Measurements from ENCODE around the gene QDPR.

Gene QDPR

GRCh38 chr4:17482716-17483115, 29.2 kb downstream of the QDPR start:
- H3K27ac ChIP-seq (ENCODE audit: low read length), result no peak overlapping the region
- no peak overlapping the region for H3K4me3 ChIP-seq (ENCODE audit: low read length)
- no peaks in the 10 kb centered on the region for H3K27me3 ChIP-seq (ENCODE audit: control insufficient read depth, insufficient read depth, low read length)
- peaks cover 9% of the 10 kb centered on the region for H3K36me3 ChIP-seq (ENCODE audit: control insufficient read depth, low read depth, low read length)
- H3K9ac ChIP-seq (ENCODE audit: low read length), result no peak overlapping the region
- no peaks in the 10 kb centered on the region for H3K4me1 ChIP-seq (ENCODE audit: control insufficient read depth, low read depth, low read length)
- H3K9me3 ChIP-seq (ENCODE audit: control insufficient read depth, low read depth, low read length), result no peaks in the 10 kb centered on the region

DNA sequence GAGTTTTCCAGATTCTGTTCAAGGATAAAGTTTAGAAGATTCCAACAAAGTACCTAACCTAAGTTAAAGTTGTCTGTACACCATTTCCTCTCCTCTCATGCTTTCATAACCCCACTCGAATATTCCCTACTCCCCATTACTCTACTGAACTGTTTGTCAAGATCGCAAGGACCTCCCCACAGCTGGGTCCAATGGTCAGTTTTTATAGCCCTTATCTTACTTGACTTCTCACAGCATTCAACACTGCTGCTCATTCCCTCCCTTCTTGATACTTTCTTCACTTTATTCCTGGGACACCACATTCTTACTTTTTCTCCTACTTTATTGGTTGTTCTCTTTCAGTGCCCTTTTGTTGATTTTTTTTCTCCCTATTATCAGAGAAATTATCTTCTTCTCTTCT, 30.9 kb downstream of the QDPR start:
- no peaks in the 10 kb centered on the region for H3K27me3 ChIP-seq (ENCODE audit: control insufficient read depth, insufficient read depth, low read length)
- no peaks in the 10 kb centered on the region for H3K36me3 ChIP-seq (ENCODE audit: control insufficient read depth, low read depth, low read length)
- H3K4me1 ChIP-seq (ENCODE audit: control insufficient read depth, low read depth, low read length), result no peaks in the 10 kb centered on the region
- H3K9ac ChIP-seq (ENCODE audit: low read length), result no peak overlapping the region
- no peak overlapping the region for H3K27ac ChIP-seq (ENCODE audit: low read length)
- no peak overlapping the region for H3K4me3 ChIP-seq (ENCODE audit: low read length)
- H3K9me3 ChIP-seq (ENCODE audit: control insufficient read depth, low read depth, low read length), result no peaks in the 10 kb centered on the region

GRCh38 chr4:17480210-17480927, 31.5 kb downstream of the QDPR start:
- Histone ChIP-seq H3K27ac (ENCODE audit: low read length) (no peak overlapping the region), H3K27me3 (ENCODE audit: control insufficient read depth, insufficient read depth, low read length) (no peaks in the 10 kb centered on the region), H3K9me3 (ENCODE audit: control insufficient read depth, low read depth, low read length) (no peaks in the 10 kb centered on the region), H3K4me1 (ENCODE audit: control insufficient read depth, low read depth, low read length) (no peaks in the 10 kb centered on the region), H3K4me3 (ENCODE audit: low read length) (no peak overlapping the region), H3K9ac (ENCODE audit: low read length) (no peak overlapping the region), H3K36me3 (ENCODE audit: control insufficient read depth, low read depth, low read length) (no peaks in the 10 kb centered on the region)

GRCh38 chr4:17477774-17478472, 34.0 kb downstream of the QDPR start:
- Histone ChIP-seq H3K27ac (ENCODE audit: low read length) (no peak overlapping the region), H3K9me3 (ENCODE audit: control insufficient read depth, low read depth, low read length) (no peaks in the 10 kb centered on the region)

DNA sequence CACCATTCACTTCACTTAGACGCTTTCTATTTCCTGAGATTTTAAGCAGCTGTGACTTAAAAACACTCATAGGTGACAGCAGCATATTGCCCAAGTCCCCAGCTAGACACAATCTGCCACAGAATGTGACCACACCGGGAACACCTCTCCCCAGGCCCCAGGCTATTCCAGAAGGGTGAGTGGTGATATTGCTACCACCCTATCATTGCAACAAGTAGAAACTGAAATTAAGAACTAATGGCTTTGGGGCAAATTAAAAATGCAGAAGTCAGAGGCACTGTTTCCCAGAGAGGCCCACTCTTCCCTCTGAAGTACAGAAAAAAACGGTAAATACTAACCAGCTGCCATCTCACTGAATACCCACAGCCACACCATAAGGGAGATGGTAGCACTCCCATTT, 35.0 kb downstream of the QDPR start:
- Histone ChIP-seq H3K9me3 (ENCODE audit: control insufficient read depth, low read depth, low read length) (no peaks in the 10 kb centered on the region), H3K4me3 (ENCODE audit: low read length) (no peak overlapping the region), H3K27me3 (ENCODE audit: control insufficient read depth, insufficient read depth, low read length) (no peaks in the 10 kb centered on the region), H3K4me1 (ENCODE audit: control insufficient read depth, low read depth, low read length) (no peaks in the 10 kb centered on the region), H3K9ac (ENCODE audit: low read length) (no peak overlapping the region), H3K36me3 (ENCODE audit: control insufficient read depth, low read depth, low read length) (no peaks in the 10 kb centered on the region), H3K27ac (ENCODE audit: low read length) (no peak overlapping the region)

More at GRCh38 chr4:17477774-17478472, 34.0 kb downstream of the QDPR start:
- Histone ChIP-seq H3K9ac (ENCODE audit: low read length) (no peak overlapping the region), H3K4me3 (ENCODE audit: low read length) (no peak overlapping the region), H3K4me1 (ENCODE audit: control insufficient read depth, low read depth, low read length) (no peaks in the 10 kb centered on the region), H3K27me3 (ENCODE audit: control insufficient read depth, insufficient read depth, low read length) (no peaks in the 10 kb centered on the region), H3K36me3 (ENCODE audit: control insufficient read depth, low read depth, low read length) (no peaks in the 10 kb centered on the region)

- Histone ChIP-seq H3K27me3 (ENCODE audit: control insufficient read depth, insufficient read depth, low read length) (no peaks in the 10 kb centered on the region), H3K4me3 (ENCODE audit: low read length) (no peak overlapping the region), H3K4me1 (ENCODE audit: control insufficient read depth, low read depth, low read length) (no peaks in the 10 kb centered on the region), H3K27ac (ENCODE audit: low read length) (no peak overlapping the region), H3K9ac (ENCODE audit: low read length) (no peak overlapping the region), H3K9me3 (ENCODE audit: control insufficient read depth, low read depth, low read length) (no peaks in the 10 kb centered on the region), H3K36me3 (ENCODE audit: control insufficient read depth, low read depth, low read length) (no peaks in the 10 kb centered on the region)
Observed at GRCh38 chr4:17475481-17475880, 36.4 kb downstream of the QDPR start.

GRCh38 chr4:17469931-17470674, 41.8 kb downstream of the QDPR start:
- no peak overlapping the region for H3K4me3 ChIP-seq (ENCODE audit: low read length)
- no peaks in the 10 kb centered on the region for H3K36me3 ChIP-seq (ENCODE audit: control insufficient read depth, low read depth, low read length)
- no peak overlapping the region for H3K9ac ChIP-seq (ENCODE audit: low read length)
- H3K27me3 ChIP-seq (ENCODE audit: control insufficient read depth, insufficient read depth, low read length), result no peaks in the 10 kb centered on the region
- no peaks in the 10 kb centered on the region for H3K9me3 ChIP-seq (ENCODE audit: control insufficient read depth, low read depth, low read length)
- H3K27ac ChIP-seq (ENCODE audit: low read length), result no peak overlapping the region
- H3K4me1 ChIP-seq (ENCODE audit: control insufficient read depth, low read depth, low read length), result no peaks in the 10 kb centered on the region

- Histone ChIP-seq H3K9ac (ENCODE audit: low read length) (no peak overlapping the region), H3K9me3 (ENCODE audit: control insufficient read depth, low read depth, low read length) (no peaks in the 10 kb centered on the region), H3K4me1 (ENCODE audit: control insufficient read depth, low read depth, low read length) (no peaks in the 10 kb centered on the region), H3K27me3 (ENCODE audit: control insufficient read depth, insufficient read depth, low read length) (no peaks in the 10 kb centered on the region), H3K27ac (ENCODE audit: low read length) (no peak overlapping the region), H3K36me3 (ENCODE audit: control insufficient read depth, low read depth, low read length) (no peaks in the 10 kb centered on the region), H3K4me3 (ENCODE audit: low read length) (no peak overlapping the region)
Observed at GRCh38 chr4:17468619-17469221, 43.2 kb downstream of the QDPR start.

DNA sequence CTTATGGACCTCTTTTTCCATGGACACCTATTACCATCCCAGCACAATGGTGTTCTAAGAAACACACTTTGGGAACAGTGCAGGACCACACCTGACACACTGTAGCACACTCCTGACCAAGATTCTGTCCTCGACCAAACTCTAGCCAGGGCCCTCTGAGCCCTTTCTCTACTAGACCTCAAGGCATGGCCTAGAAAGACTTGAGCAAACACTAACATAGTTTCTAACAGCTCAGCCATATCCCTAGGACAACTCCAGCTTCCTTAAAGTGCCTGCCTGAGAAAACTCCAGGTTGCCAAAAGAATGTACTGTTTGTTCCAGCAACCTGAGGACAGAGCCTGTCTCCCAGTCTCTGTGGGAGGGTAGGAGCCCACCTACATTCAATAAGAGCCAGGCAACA, 48.3 kb downstream of the QDPR start:
- H3K4me3 ChIP-seq (ENCODE audit: low read length), result no peak overlapping the region
- no peaks in the 10 kb centered on the region for H3K9me3 ChIP-seq (ENCODE audit: control insufficient read depth, low read depth, low read length)
- no peak overlapping the region for H3K27ac ChIP-seq (ENCODE audit: low read length)
- H3K27me3 ChIP-seq (ENCODE audit: control insufficient read depth, insufficient read depth, low read length), result no peaks in the 10 kb centered on the region
- no peaks in the 10 kb centered on the region for H3K4me1 ChIP-seq (ENCODE audit: control insufficient read depth, low read depth, low read length)
- no peak overlapping the region for H3K9ac ChIP-seq (ENCODE audit: low read length)
- no peaks in the 10 kb centered on the region for H3K36me3 ChIP-seq (ENCODE audit: control insufficient read depth, low read depth, low read length)

DNA sequence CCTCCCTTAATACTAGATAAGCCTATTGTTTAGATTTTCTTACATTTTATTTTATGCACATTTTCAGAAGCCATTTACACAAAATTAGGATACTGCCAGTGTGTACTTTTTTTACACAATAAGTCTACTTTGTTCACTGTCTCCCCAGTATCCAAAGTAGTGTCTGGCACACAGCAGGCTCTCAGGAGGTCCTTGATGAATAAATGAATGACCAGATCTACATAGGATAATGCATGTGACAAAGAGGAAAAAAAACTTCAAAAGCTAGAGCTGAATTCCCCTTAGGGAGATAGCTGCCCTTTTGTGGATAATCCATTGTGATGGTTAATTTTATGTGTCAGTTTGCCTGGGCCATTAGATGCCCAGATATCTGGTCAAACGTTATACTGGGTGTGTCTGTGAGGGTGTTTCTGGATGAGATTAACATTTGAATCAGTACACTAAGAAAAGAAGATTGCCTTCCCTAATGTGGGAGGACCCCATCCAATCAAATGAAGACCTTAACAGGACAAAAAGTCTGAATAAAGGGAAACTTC, 61.6 kb downstream of the QDPR start:
- Histone ChIP-seq H3K36me3 (ENCODE audit: control insufficient read depth, low read depth, low read length) (no peaks in the 10 kb centered on the region), H3K4me1 (ENCODE audit: control insufficient read depth, low read depth, low read length) (no peaks in the 10 kb centered on the region), H3K9me3 (ENCODE audit: control insufficient read depth, low read depth, low read length) (no peaks in the 10 kb centered on the region), H3K4me3 (ENCODE audit: low read length) (no peak overlapping the region), H3K27ac (ENCODE audit: low read length) (no peak overlapping the region), H3K9ac (ENCODE audit: low read length) (no peak overlapping the region), H3K27me3 (ENCODE audit: control insufficient read depth, insufficient read depth, low read length) (no peaks in the 10 kb centered on the region)

DNA sequence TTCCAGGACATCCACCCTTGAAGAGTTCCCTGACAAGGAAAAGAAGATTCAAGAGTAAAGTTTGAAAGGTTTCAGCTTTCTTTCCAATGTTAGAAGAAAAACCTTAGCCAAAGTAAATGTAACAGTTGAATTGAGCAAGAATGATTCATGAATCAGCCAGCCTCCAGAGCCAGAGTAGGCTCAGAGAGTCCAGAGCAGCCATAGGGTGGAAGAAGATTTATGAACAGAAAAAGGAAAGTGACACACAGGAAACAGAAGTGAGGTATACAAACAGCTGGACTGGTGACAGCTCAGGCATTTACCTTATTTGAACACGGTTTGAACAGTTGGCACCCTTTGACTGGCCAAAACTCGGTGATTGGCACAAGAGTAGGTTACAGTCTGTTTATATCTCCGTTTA, 63.2 kb downstream of the QDPR start:
- H3K36me3 ChIP-seq (ENCODE audit: control insufficient read depth, low read depth, low read length), result no peaks in the 10 kb centered on the region
- H3K4me1 ChIP-seq (ENCODE audit: control insufficient read depth, low read depth, low read length), result no peaks in the 10 kb centered on the region
- no peak overlapping the region for H3K4me3 ChIP-seq (ENCODE audit: low read length)
- H3K27me3 ChIP-seq (ENCODE audit: control insufficient read depth, insufficient read depth, low read length), result no peaks in the 10 kb centered on the region
- H3K27ac ChIP-seq (ENCODE audit: low read length), result no peak overlapping the region
- H3K9ac ChIP-seq (ENCODE audit: low read length), result no peak overlapping the region
- no peaks in the 10 kb centered on the region for H3K9me3 ChIP-seq (ENCODE audit: control insufficient read depth, low read depth, low read length)
